Trophoblast cell (in vitro differentiated cells and primary cell): ENCODE data around the gene ATXN3L.

Source experiments
- DNase-seq, 2 donors: peaks; one replicate each; pipeline ENCODE4 v3.0.0-alpha.2; 2016
- H2AFZ ChIP-seq: 2 replicates; pipeline ENCODE4 v1.6.1; 2013; ENCODE audit warnings: low read length, moderate library complexity, mild to moderate bottlenecking; ENCODE audit not compliant: insufficient read depth, poor library complexity
- H2AK5ac ChIP-seq: 2 replicates; pipeline ENCODE4 v1.6.1; 2013; ENCODE audit warnings: mild to moderate bottlenecking, low read length
- H2BK120ac ChIP-seq: 2 replicates; pipeline ENCODE4 v1.6.1; 2013; ENCODE audit warnings: low read length, mild to moderate bottlenecking, moderate library complexity; ENCODE audit not compliant: insufficient read depth, poor library complexity
- H2BK12ac ChIP-seq: 2 replicates; pipeline ENCODE4 v1.6.1; 2013; ENCODE audit warnings: mild to moderate bottlenecking, low read length, moderate library complexity
- H2BK5ac ChIP-seq: 2 replicates; pipeline ENCODE4 v1.6.1; 2013; ENCODE audit warnings: low read length, low read depth, moderate library complexity, mild to moderate bottlenecking; ENCODE audit not compliant: poor library complexity
- H3K14ac ChIP-seq: 2 replicates; pipeline ENCODE4 v1.6.1; 2013; ENCODE audit warnings: mild to moderate bottlenecking, low read length
- H3K18ac ChIP-seq: 2 replicates; pipeline ENCODE4 v1.6.1; 2013; ENCODE audit warnings: mild to moderate bottlenecking, low read length
- H3K23ac ChIP-seq: 2 replicates; pipeline ENCODE4 v1.6.1; 2013; ENCODE audit warnings: low read length
- H3K27ac ChIP-seq: 2 replicates; pipeline ENCODE4 v1.5.1; 2013; ENCODE audit warnings: low read depth, mild to moderate bottlenecking, inconsistent platforms, low read length, moderate library complexity
- H3K27me3 ChIP-seq: 2 replicates; pipeline ENCODE4 v1.6.1; 2013; ENCODE audit warnings: inconsistent platforms, mild to moderate bottlenecking, low read length, moderate library complexity; ENCODE audit not compliant: insufficient read depth
- H3K36me3 ChIP-seq, 2 experiments: 1 replicate in 1 of 2; 2 replicates in 1 of 2; pipeline ENCODE4 v1.6.1; 2013; ENCODE audit warnings: low read length in 2 of 2, mild to moderate bottlenecking in 2 of 2, moderate library complexity in 1 of 2; ENCODE audit not compliant: insufficient read depth in 2 of 2, control insufficient read depth in 1 of 2
- H3K4ac ChIP-seq: 2 replicates; pipeline ENCODE4 v1.6.1; 2013; ENCODE audit warnings: low read depth, mild to moderate bottlenecking, low read length, moderate library complexity
- H3K4me1 ChIP-seq, 2 experiments: 1 replicate in 1 of 2; 2 replicates in 1 of 2; pipeline ENCODE4 v1.6.1; 2013; ENCODE audit warnings: low read length in 2 of 2, mild to moderate bottlenecking in 2 of 2, moderate library complexity in 1 of 2; ENCODE audit not compliant: insufficient read depth in 2 of 2, control insufficient read depth in 1 of 2
- H3K4me2 ChIP-seq: 2 replicates; pipeline ENCODE4 v1.6.1; 2013; ENCODE audit warnings: inconsistent platforms, mild to moderate bottlenecking, low read length, moderate library complexity
- H3K4me3 ChIP-seq: 2 replicates; pipeline ENCODE4 v1.5.1; 2013; ENCODE audit warnings: mild to moderate bottlenecking, low read depth, low read length, inconsistent platforms
- H3K79me1 ChIP-seq: one replicate; pipeline ENCODE4 v1.6.1; 2013; ENCODE audit warnings: low read length
- H3K79me2 ChIP-seq: 2 replicates; pipeline ENCODE4 v1.6.1; 2013; ENCODE audit warnings: low read length, mild to moderate bottlenecking; ENCODE audit not compliant: control insufficient read depth, insufficient read depth, poor library complexity
- H3K9ac ChIP-seq: 2 replicates; pipeline ENCODE4 v1.6.1; 2013; ENCODE audit warnings: mild to moderate bottlenecking, low read length
- H3K9me3 ChIP-seq: 2 replicates; pipeline ENCODE4 v1.6.1; 2013; ENCODE audit warnings: low read depth, mild to moderate bottlenecking, control low read depth, inconsistent platforms, low read length; ENCODE audit not compliant: insufficient read depth
- H4K12ac ChIP-seq: 2 replicates; pipeline ENCODE4 v1.6.1; 2013; ENCODE audit warnings: low read depth, mild to moderate bottlenecking, low read length, moderate library complexity
- H4K8ac ChIP-seq: 2 replicates; pipeline ENCODE4 v1.6.1; 2013; ENCODE audit warnings: low read depth, mild to moderate bottlenecking, low read length, moderate library complexity
- H4K91ac ChIP-seq: one replicate; pipeline ENCODE4 v1.6.1; 2013; ENCODE audit warnings: low read depth, mild to moderate bottlenecking, low read length, moderate library complexity
- WGBS: extraction: QIAGEN DNeasy Blood & Tissue Kit; methylation state at CpG from one replicate; pipeline ENCODE4 v1.1.7; 2013; ENCODE audit warnings: missing lambda C conversion rate; ENCODE audit not compliant: insufficient read length, insufficient coverage; ENCODE audit errors: extremely low coverage; 5-methylcytosine and 5-hydroxymethylcytosine counted together

The ATXN3L gene

DNA sequence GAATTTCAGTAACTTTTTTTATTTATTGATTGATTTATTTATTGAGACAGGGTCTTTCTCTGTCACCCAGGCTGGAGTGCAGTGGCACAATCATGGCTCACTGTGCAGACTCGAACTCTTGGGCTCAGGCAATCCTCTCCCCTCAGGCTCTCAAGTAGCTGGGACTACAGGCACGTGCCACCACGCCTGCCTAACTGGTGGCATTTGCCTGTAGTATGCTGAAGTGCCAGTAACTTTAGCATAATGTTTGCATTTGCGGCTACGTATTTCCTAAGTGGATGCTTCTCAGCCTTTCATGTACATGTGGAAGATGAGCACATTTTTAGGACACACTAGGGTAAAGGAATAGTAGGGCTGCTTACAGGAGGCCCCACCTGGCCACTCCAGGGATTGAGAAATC is 45.3 kb upstream of the ATXN3L start:
- no peak overlapping the region for H2BK5ac ChIP-seq
- DNase-seq: no peak
- no peak overlapping the region for H3K4me3 ChIP-seq
- no peak overlapping the region for H3K4me2 ChIP-seq
- no peak overlapping the region for H3K27ac ChIP-seq
- no peaks in the 10 kb centered on the region for H3K4me1 ChIP-seq
- H3K27me3 ChIP-seq: no peaks in the 10 kb centered on the region
- no peak overlapping the region for H4K12ac ChIP-seq
- no peak overlapping the region for H2AK5ac ChIP-seq
- no peak overlapping the region for H3K4ac ChIP-seq
- no peak overlapping the region for H3K14ac ChIP-seq
- H4K91ac ChIP-seq: no peak overlapping the region
- H3K18ac ChIP-seq: no peak overlapping the region
- no peak overlapping the region for H2BK12ac ChIP-seq
- WGBS: no CpG with 5 or more reads among the region's 5 CpGs
- H3K79me1 ChIP-seq: no peaks in the 10 kb centered on the region
- no peaks in the 10 kb centered on the region for H3K36me3 ChIP-seq
- H3K9me3 ChIP-seq: no peaks in the 10 kb centered on the region
- H4K8ac ChIP-seq: no peak overlapping the region
- H3K9ac ChIP-seq: no peak overlapping the region
- H2AFZ ChIP-seq: no peak overlapping the region
- no peak overlapping the region for H2BK120ac ChIP-seq
- H3K23ac ChIP-seq: no peak overlapping the region
- no peaks in the 10 kb centered on the region for H3K79me2 ChIP-seq

DNA sequence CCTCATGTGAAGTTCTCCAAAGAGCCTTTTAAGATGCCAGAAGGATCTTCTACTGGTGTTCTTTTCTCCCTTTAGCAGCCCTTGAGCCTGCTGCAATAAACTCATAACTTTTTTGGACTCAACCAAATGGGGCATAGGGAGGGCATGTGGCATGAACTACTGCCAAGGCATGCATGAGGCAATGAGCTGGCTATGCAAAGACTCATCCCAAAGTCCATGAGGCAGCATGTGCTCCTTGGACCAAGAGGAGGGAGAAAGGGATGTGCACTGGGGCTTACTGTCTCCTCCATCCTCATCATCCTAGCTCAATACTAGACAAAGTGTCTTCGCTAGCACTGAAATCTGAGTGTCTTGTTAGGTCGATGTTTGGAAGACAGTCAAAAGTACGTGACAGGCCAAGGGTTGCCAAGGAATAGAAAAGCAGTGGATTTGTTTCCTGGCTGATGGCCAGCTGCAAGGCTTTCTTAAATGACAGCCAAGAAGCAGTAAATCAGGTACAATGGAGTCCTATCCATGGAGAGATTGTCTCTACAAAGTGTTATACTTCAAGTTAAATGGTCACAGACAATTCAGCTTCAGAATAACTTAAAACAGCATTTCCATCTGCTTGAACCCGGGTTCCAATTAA is 44.5 kb upstream of the ATXN3L start:
- H3K4ac ChIP-seq: no peak overlapping the region
- no peak overlapping the region for H2BK12ac ChIP-seq
- no peaks in the 10 kb centered on the region for H3K27me3 ChIP-seq
- no peak overlapping the region for H2AFZ ChIP-seq
- no peak overlapping the region for H4K8ac ChIP-seq
- no peaks in the 10 kb centered on the region for H3K4me1 ChIP-seq
- H3K36me3 ChIP-seq: no peaks in the 10 kb centered on the region
- no peaks in the 10 kb centered on the region for H3K9me3 ChIP-seq
- no peak overlapping the region for H3K23ac ChIP-seq
- no peak overlapping the region for H2BK5ac ChIP-seq
- no peak for DNase-seq
- H4K91ac ChIP-seq: no peak overlapping the region
- H3K4me2 ChIP-seq: no peak overlapping the region
- no peak overlapping the region for H2AK5ac ChIP-seq
- H3K18ac ChIP-seq: no peak overlapping the region
- H3K14ac ChIP-seq: no peak overlapping the region
- H3K27ac ChIP-seq: no peak overlapping the region
- no peak overlapping the region for H3K9ac ChIP-seq
- H4K12ac ChIP-seq: no peak overlapping the region
- WGBS: no CpG with 5 or more reads among the region's 4 CpGs
- H3K79me2 ChIP-seq: no peaks in the 10 kb centered on the region
- no peaks in the 10 kb centered on the region for H3K79me1 ChIP-seq
- no peak overlapping the region for H2BK120ac ChIP-seq
- H3K4me3 ChIP-seq: no peak overlapping the region

DNA sequence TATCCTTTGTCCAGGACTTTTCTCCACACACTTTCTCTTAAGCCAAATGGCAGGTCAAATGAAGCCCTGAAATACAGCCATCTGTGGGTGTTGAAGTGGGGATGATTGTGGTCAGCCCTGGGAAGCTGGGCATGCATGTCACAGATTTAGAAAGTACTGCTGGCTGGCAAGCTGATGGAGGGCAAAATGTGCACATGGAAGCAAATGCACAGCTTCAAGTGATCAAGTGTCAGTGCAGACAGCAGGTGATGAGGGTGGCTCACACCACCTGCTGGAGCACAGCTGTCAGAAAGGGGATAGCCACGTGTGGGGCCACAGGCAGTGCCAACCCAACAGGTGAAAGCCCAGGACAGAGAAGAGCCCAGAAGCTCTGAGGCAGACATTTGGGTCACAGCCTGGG is 40.3 kb upstream of the ATXN3L start:
- no peak overlapping the region for H3K23ac ChIP-seq
- H3K4me3 ChIP-seq: no peak overlapping the region
- H3K4ac ChIP-seq: no peak overlapping the region
- no peak overlapping the region for H4K8ac ChIP-seq
- no peaks in the 10 kb centered on the region for H3K36me3 ChIP-seq
- no peak overlapping the region for H3K14ac ChIP-seq
- H2AK5ac ChIP-seq: no peak overlapping the region
- DNase-seq: no peak
- H2BK120ac ChIP-seq: no peak overlapping the region
- no peaks in the 10 kb centered on the region for H3K79me2 ChIP-seq
- H4K12ac ChIP-seq: no peak overlapping the region
- H3K27ac ChIP-seq: no peak overlapping the region
- no peaks in the 10 kb centered on the region for H3K9me3 ChIP-seq
- H4K91ac ChIP-seq: no peak overlapping the region
- H3K27me3 ChIP-seq: no peaks in the 10 kb centered on the region
- WGBS: no CpG with 5 or more reads among the region's 1 CpG
- H3K18ac ChIP-seq: no peak overlapping the region
- no peak overlapping the region for H3K9ac ChIP-seq
- no peak overlapping the region for H3K4me2 ChIP-seq
- H3K79me1 ChIP-seq: no peaks in the 10 kb centered on the region
- no peak overlapping the region for H2AFZ ChIP-seq
- H3K4me1 ChIP-seq: peaks cover 0 to 3% of the 10 kb centered on the region in 2 experiments
- H2BK12ac ChIP-seq: no peak overlapping the region
- H2BK5ac ChIP-seq: no peak overlapping the region

DNA sequence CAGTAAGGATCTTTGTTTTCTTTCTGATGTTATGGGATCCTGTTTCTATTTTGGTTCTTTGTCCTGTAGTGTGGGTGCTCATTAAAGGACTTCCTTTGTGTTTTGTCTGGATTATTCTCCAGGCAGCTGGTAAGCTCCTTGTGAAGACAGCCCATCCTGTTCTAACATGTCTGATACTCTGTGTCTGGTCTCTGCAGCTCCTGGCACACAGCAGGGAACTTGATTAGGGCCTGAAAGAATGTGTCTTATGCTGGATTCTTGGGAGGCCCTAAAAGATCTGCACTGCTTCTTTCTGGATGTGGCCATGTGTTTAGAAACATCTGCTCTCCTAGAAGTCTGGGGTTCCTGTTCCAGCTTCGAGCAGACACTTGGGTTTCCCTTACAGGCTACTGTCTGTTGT is 38.1 kb upstream of the ATXN3L start:
- no peak overlapping the region for H4K8ac ChIP-seq
- H3K23ac ChIP-seq: no peak overlapping the region
- H2BK12ac ChIP-seq: no peak overlapping the region
- no peak overlapping the region for H2AK5ac ChIP-seq
- no peak for DNase-seq
- no peaks in the 10 kb centered on the region for H3K9me3 ChIP-seq
- H2BK5ac ChIP-seq: no peak overlapping the region
- H3K18ac ChIP-seq: no peak overlapping the region
- no CpG with 5 or more reads among the region's 1 CpG for WGBS
- no peak overlapping the region for H3K4ac ChIP-seq
- no peak overlapping the region for H3K14ac ChIP-seq
- H2BK120ac ChIP-seq: no peak overlapping the region
- H3K4me2 ChIP-seq: no peak overlapping the region
- no peaks in the 10 kb centered on the region for H3K36me3 ChIP-seq
- H2AFZ ChIP-seq: no peak overlapping the region
- no peak overlapping the region for H4K12ac ChIP-seq
- no peaks in the 10 kb centered on the region for H3K27me3 ChIP-seq
- H3K9ac ChIP-seq: no peak overlapping the region
- H3K27ac ChIP-seq: peak overlapping the region; percentile 17
- no peak overlapping the region for H4K91ac ChIP-seq
- no peaks in the 10 kb centered on the region for H3K79me1 ChIP-seq
- H3K4me3 ChIP-seq: no peak overlapping the region
- no peaks in the 10 kb centered on the region for H3K79me2 ChIP-seq
- peaks cover 0 to 3% of the 10 kb centered on the region in 2 experiments for H3K4me1 ChIP-seq
